ENCODE data around the gene BATF. TPM values are rescaled to one million over a fixed set of nuclear protein-coding genes. Genes with fewer than 3 reads are reported as not detected.

The BATF gene
- total RNA-seq, 1 experiment from 2014 or later = 0.69 TPM

DNA sequence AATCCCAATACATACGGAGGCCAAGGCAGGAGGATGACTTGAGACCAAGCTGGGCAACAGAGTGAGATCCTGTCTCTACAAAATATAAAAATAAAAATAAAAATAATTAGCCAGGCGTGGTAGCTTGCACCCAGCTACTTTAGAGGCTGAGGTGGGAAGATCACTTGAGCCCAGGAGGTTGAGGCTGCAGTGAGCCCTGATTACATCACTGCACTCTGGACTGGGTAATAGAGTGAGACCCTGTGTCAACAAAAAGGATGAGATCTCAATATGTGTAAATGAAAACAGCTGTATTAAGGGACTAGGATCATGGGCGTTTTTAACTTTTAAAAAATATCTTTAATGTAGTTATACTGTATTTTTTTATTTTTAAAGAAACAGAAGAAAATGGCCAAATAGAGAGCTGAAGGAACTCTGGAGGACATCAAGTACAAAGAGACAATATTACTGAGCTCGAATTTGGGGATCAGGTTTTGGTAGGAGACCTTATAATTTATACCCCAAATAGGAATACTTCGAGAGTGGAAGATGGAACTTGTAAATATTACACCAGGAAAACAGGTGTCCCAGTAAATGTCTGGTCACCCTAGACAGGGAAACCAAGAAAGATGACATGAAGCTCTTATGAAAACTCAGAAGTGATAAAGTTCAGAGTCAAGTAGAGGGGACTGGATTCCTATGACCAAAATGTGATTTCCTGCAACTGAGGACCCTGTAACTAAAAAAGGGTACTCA lies 13.1 kb downstream of the BATF start:
- no peak for TF ChIP-seq JUND (IDR thresholded peaks at IDR 0.05)
- TF ChIP-seq REST (IDR thresholded peaks at IDR 0.05; ENCODE audit: low read depth) = no peak
- no peak for TF ChIP-seq SIN3A (IDR thresholded peaks at IDR 0.05; ENCODE audit: low read depth)
- no peak for TF ChIP-seq CEBPB (IDR thresholded peaks at IDR 0.05; ENCODE audit: low read depth)
- no peak for TF ChIP-seq ZBTB33 (IDR thresholded peaks at IDR 0.05; ENCODE audit: extremely low read depth, insufficient replicate concordance, low read length)
- TF ChIP-seq TCF7L2 (IDR thresholded peaks at IDR 0.05; ENCODE audit: borderline replicate concordance, extremely low read depth, insufficient read depth, insufficient read length) = no peak
- no peak for TF ChIP-seq ATF3 (IDR thresholded peaks at IDR 0.05)
- no peak for TF ChIP-seq ZNF274 (IDR thresholded peaks at IDR 0.05; ENCODE audit: low read depth, low read length)
- TF ChIP-seq EZH2phosphoT487 (IDR thresholded peaks at IDR 0.05; ENCODE audit: borderline replicate concordance) = no peak
- no TSS peak for BruUV-seq (replicated peaks)
- Histone ChIP-seq H3K9me3 (ENCODE audit: control insufficient read depth in 1 of 2, insufficient read depth in 1 of 2, low read depth in 1 of 2, low read length in 2 of 2) (no peaks in the 10 kb centered on the region), H3K27ac (ENCODE audit: low read depth, low read length) (no peak overlapping the region), H3K79me2 (ENCODE audit: insufficient read depth, low read length) (no peaks in the 10 kb centered on the region), H3K9me2 (ENCODE audit: insufficient read depth) (no peaks in the 10 kb centered on the region), H3K9ac (ENCODE audit: low read length) (no peak overlapping the region), H4K20me1 (ENCODE audit: insufficient read depth) (no peaks in the 10 kb centered on the region), H3K36me3 (ENCODE audit: control insufficient read depth in 1 of 2, insufficient read depth in 2 of 2, low read length in 2 of 2) (no peaks in the 10 kb centered on the region), H2AFZ (ENCODE audit: low read depth, low read length, poor library complexity, severe bottlenecking) (no peak overlapping the region), H3K4me3 (replicated peaks in 1 of 2; ENCODE audit: low read depth in 1 of 2, low read length in 2 of 2) (no peak overlapping the region), H3K4me2 (ENCODE audit: low read length) (no peak overlapping the region), H3K27me3 (ENCODE audit: insufficient read depth, low read length) (no peaks in the 10 kb centered on the region), H3K4me1 (ENCODE audit: control insufficient read depth in 1 of 2, insufficient read depth in 2 of 2, low read length in 2 of 2) (no peaks in the 10 kb centered on the region)
- ChIA-PET CTCF (no interaction called here), POLR2A (no interaction called here), RAD21 (ENCODE audit: low non-redundant PET in 1 of 2, low total read pairs in 2 of 2, uncharacterized antibody in 2 of 2, unreplicated experiment in 2 of 2) (no interaction called here)
- ATAC-seq (no peak), DNase-seq (ENCODE audit: low read depth, low spot score) (no peak)
- intact Hi-C loops (cut with micrococcal nuclease) = no loop called here
